ENCODE data around the gene RNF208.

Gene RNF208

DNA sequence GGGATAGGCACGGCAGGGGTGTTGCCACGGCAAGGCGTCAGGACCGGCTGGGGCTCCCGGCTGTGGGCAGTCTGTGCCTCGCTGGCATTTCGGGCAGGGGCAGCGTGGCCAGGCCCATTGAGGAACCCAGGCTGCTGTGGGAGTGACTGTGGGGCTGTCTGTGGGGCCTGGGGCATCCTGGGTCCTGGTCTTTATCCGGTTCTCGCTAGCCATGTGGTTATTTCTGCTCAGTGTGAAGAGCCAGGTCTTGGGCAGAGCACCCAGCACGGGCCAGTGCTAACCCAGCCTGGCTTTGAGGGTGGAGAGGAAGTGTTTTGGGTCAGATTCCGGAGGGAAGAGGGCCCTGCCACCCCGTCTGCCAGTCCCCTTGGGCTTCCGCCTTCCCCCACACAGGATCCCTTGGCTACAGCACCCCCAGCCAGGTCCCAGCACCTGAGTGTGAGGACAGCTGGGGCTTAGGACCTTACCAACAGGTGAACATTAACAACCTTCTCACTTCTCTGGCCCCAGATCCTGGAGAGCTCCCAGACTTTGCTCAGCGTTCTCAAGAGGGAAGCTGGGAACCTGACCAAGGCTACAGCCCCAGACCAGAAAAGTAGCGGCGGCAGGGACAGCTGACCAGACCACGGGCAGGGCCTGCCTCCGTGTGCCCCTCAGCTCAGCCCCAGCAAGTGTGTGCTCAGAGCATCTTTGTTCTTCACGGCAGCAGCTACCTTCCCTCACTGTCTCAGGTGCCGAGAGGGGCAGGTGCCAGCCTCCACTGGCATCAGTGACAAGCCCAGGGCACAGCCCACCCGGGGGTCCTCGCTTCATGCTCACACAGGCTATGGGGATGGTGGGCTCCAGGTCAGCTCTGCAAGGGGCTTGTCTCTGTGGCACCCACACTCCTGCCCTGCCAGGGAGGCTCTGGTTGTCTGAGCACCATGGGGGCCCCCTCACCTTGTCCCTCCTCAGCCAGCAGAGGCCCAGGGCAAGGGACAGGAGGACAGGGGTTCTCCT, 32.4 kb downstream of the RNF208 start:
- DNase-seq = no peak

DNA sequence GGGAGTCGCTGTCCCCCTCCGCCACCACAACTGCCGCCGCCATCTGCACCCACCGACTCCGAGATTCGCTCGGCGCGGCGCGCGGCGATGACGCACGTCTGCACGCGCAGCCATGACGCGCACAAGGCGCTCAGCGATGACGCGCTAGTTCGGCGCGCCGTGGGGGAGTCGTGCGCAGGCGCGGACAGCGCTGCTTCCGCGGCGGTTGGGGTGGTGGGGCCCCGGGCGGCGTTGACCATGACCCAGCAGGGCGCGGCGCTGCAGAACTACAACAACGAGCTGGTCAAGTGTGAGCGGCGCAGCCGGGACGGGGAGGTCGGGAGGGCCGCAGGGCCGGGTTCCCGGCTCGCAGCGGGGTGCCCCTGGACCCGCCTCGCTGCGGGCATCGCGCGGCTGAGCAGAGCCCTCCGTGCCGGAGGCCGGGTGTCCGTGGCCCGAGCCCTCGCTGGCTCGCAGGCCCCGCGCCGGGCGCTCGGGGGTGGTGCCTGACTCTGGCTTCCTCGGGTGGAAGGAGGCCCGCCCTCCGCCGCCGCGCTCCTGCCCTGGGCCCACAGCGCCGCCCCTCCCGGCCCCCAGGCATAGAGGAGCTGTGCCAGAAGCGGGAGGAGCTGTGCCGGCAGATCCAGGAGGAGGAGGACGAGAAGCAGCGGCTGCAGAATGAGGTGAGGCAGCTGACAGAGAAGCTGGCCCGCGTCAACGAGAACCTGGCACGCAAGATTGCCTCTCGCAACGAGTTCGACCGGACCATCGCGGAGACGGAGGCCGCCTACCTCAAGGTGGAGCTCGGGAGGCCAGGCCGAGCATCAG, 33.3 kb downstream of the RNF208 start, which contains the start of the genes ANAPC2 and SSNA1:
ANAPC2 (minus strand) TSS at position 71 of the 807 bp plus-strand sequence; CDS start at position 43, 28 bp downstream.
SSNA1 (plus strand) TSS at position 187 of the 807 bp plus-strand sequence; CDS start at position 238, 51 bp downstream.
- peak; percentile 91 for DNase-seq

DNA sequence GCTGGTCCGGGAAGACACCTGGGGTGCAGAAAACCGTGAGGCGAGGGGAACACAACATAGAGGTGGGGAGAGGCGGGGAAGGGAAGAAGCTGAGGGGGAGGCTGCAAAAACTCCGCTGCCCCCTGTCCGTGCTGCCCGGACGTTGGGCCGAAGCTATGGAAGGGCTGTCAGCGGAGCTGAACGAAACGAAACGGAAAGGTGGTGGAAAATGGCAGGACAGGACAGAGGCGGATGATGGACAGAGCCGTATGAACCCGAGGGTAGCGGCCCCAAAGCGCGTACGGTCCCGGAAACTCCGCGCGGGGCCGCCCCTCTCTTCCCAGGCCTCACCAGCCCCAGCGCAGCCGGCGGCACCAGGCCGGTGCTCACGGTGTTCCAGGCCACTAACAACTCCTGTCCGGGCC, 34.0 kb downstream of the RNF208 start:
- DNase-seq = no peak

- DNase-seq = no peak
These were observed 34.7 kb downstream of the RNF208 start for GRCh38 chr9:137187386-137187785.

GRCh38 chr9:137186385-137186784, 35.7 kb downstream of the RNF208 start:
- DNase-seq = no peak

- no peak for DNase-seq
These were observed 36.1 kb downstream of the RNF208 start for GRCh38 chr9:137185921-137186320.

DNA sequence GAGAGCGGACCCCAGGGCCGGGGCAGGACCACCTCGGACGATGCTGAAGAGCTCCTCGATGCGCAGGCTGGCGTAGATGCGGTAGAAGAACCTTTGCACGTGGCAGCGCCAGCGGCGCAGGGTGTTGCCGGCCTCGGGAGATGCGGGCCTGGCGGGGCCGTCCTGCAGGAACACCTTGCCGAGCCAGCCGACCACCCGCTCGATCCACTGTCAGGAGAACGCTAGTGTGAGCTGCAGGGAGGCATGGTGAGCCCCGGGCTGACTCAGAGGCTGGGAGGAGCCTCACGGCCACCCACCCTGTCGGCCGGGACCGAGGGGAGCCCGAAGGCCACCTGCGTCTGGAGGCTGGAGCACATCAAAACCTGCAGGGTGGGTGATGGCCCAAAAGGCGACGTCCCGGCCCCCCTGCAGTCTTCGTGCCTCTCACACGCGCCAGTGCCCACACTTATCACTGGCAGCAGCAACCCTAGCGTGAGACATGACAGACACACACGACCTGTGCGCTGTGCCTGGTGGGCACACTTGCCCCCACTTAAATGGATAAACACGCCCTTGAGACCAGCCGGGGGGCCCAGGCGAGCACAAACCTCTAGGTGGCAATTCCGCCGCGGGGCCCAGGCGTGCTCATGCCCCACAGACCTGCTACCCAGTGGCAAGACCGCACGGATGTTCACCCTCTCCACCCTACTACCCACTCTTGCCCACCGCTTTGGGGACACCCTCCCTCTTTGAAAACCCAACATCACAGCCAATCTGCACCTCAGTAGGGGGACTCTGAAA, 37.0 kb downstream of the RNF208 start:
- DNase-seq = no peak

- DNase-seq = no peak
These were observed 38.0 kb downstream of the RNF208 start for GRCh38 chr9:137183980-137184595.

DNA sequence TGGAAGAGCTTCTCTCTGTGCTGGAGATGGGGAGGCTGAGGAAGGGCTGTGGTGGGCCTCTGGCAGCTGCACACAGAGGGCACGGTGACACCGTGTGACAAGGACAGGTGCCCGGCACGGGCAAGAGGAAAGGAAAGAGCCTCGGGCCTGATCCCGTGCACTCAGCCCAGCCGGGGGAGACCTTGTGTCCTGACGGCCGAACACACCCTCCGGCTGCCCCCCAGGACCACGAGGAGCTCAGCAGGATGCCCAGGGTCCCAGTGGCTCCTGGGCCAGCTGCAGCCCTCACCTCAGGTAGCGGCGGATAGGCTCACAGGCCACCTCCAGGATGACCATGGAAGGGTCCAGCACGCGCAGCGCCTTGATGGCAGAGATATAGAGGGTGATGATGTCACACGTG, 39.2 kb downstream of the RNF208 start:
- DNase-seq = no peak

DNA sequence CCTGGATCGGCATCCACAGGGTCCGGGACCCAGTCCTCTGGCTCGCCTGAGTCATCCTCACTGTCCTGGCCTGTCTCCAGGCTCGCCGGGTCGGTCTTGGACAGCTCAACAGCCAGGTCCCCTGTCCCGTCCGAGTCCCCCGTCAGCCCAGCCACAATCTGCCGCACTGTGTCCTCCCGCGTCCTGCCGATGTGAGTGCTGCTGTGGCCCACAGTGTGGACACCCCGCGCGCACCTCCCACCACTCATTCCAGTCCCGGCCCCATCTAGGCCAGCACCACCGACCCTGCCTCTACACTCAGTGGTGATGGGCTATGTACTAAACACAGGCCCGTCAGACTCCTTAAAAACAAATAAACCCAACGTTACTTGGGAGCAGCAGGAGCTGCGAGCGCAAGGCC, 40.4 kb downstream of the RNF208 start:
- no peak for DNase-seq

DNA sequence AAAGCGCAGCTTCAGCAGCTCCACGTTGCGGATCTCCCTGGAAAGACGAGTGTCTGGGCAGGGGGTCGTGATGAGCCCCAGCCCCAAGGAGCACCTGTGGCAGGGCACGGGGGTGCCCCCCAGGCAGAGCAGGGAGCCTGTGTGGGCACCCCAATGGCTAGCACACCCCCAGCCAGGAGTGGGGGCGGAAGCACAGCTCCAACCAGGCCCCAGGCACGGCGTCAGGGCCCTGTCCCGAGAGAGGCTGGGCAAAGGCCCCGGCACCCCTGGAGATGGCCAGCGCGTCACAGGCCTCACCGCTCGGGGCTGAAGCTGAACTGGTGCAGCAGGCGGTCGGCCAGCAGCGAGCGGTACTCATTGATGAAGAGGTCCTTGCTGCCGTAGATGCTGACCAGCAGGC, 41.5 kb downstream of the RNF208 start:
- DNase-seq = no peak

GRCh38 chr9:137179761-137180160, 42.3 kb downstream of the RNF208 start:
- DNase-seq = no peak

DNA sequence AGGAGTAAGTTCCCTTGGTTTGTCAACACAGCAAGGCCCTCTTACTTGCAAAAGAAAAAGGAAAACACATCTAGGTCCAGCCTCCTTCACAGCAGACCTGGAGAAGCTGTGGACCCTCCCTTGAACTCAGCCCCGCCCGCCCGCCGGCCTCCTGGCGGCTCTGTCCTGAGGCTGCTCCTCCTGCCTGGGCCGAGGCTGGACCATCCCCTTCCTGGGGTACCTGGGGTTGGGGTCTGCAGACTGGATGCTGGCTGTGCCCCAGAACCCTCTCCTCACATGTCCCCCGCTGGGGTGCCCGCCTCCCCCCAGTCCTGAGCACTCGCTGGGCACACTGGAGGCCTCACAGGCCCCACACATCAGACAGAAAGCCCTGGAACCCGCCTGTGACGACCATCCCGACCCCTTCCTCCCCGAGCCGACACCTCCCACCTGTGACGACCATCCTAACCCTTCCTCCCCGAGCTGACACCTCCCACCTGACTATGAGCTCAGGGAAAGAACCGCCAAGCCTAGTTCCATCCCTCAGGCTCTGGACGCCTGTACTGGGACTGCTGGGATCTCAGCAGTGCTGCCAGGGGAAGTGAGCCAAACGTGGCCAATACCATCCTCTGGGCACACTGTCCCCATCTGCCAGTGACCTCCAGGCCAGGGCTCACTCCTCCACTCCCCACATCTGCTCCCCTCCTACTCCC, 43.0 kb downstream of the RNF208 start:
- no peak for DNase-seq

- DNase-seq = no peak
These were observed 43.7 kb downstream of the RNF208 start for GRCh38 chr9:137178201-137178938.

GRCh38 chr9:137176302-137177182, 45.5 kb downstream of the RNF208 start:
- no peak for DNase-seq

DNA sequence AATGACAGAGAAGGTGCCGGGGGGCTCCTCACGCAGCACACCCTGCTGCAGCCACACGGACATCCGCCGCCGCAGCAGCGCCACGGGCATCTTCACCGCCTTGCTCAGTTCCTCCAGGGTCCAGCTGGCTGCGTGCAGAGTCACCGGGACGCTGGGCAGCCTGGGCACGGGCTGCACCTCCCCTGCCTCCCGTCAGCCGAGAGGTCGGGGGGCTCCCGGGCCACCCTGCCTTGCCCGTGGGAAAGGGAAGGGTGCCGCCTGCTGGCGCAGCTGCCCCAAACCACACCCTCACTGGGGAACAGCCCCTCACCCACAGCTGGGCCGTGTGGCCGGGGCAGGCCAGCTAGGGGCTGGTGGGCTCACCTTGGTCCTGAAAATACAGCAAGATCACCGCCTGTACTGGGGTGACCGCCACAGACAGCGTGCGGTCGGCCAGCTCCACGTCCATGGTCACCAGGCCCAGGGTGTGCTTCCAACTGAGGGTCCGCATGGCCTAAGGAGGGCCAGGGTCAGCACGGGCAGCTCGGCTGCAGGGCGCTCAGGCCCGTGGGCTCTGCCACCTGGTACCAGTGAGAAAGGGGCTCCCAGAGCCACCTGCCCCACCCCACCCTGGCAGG, 46.6 kb downstream of the RNF208 start:
- DNase-seq = no peak

- DNase-seq = no peak
These were observed 47.2 kb downstream of the RNF208 start for GRCh38 chr9:137174722-137175293.

DNA sequence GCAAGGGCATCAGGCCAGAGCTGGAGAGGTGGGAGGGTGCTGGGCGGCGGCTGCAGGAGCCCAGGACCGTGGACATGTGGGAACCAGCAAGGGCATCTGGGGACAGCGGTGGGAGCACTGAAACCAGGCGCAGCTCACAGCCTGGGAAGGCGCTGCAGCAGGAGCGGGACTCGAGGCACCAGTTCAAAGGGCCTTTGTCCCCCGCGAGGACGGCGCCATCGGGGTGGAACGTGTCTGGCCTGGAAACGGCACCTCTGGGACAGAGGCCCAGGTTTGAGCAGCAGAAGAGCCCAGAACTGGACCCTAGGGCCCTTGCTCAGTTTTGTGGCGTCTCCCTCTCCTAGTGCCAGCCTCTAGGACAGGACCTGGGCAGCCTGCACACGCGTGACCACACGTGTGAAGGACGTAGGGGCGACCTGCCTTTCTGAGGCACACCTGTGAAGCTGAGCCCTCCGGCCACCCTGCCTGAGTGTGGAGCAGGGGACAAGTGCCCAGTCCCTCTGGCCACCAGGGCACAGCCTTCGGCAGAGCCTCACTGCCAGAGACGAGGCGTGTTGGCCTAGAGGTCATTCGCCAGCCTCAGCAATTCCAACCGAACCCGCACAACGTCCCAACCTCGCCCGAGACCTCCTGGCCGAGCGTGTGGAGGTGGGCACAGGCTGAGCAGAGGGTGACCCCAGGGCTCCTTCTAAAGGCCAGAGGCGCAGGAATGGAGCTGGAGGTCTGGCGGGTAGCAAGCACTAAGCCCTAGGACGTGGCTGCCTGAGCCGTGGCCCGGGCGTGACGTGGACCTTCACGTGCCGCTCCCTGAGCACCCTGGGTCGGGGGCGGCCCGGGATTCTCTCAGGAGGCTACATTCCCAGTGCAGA, 48.0 kb downstream of the RNF208 start:
- DNase-seq = no peak

Data from NCI-H2107 (cell line).